ENCODE results near the gene FRMD3.

Gene FRMD3

GRCh38 chr9:83219154-83219923 is 318.9 kb downstream of the FRMD3 start:
- TF ChIP-seq, protein P1, sequence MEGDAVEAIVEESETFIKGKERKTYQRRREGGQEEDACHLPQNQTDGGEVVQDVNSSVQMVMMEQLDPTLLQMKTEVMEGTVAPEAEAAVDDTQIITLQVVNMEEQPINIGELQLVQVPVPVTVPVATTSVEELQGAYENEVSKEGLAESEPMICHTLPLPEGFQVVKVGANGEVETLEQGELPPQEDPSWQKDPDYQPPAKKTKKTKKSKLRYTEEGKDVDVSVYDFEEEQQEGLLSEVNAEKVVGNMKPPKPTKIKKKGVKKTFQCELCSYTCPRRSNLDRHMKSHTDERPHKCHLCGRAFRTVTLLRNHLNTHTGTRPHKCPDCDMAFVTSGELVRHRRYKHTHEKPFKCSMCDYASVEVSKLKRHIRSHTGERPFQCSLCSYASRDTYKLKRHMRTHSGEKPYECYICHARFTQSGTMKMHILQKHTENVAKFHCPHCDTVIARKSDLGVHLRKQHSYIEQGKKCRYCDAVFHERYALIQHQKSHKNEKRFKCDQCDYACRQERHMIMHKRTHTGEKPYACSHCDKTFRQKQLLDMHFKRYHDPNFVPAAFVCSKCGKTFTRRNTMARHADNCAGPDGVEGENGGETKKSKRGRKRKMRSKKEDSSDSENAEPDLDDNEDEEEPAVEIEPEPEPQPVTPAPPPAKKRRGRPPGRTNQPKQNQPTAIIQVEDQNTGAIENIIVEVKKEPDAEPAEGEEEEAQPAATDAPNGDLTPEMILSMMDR (IDR thresholded peaks at IDR 0.05; ENCODE audit: low read depth, low read length), result 0 out of 2 replicates have a peak, but pooled peaks have one; percentile 31
- peak overlapping the region; percentile 65 for H3K4me3 ChIP-seq (ENCODE audit: low read depth, low read length)

GRCh38 chr9:83218411-83219090 is 319.6 kb downstream of the FRMD3 start:
- no peak overlapping the region for H3K4me3 ChIP-seq (ENCODE audit: low read depth, low read length)
- TF ChIP-seq, protein P1 (IDR thresholded peaks at IDR 0.05; ENCODE audit: low read depth, low read length), result no peak

DNA sequence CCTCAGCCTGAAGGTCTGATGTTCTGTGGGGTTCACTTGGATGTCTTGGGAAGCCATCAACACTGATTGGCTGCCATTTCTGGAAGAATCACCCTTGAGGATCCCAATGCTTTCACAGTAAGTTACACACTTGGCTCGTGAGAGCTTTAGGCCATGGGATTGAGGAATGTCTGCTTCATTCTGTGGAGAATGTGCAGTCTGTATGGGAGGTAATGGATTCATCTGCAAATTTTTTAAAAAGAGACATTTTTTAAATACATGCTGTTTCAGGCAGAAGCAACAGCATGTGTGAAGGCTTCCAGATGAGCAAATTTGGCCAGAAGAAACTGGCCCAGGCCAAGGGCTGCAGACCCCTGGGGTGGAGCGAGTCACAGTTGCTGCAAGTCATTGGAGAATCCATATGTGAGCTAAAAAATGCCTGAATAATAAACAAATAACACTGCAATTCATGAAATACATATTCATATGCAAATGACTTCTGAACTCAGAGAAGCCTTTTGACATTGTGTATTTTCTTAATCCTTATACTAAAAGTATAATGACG is 328.9 kb downstream of the FRMD3 start:
- no peak overlapping the region for H3K4me3 ChIP-seq (ENCODE audit: low read depth, low read length)
- TF ChIP-seq, protein P1 (IDR thresholded peaks at IDR 0.05; ENCODE audit: low read depth, low read length), result no peak

GRCh38 chr9:83208065-83208850 is 329.9 kb downstream of the FRMD3 start:
- H3K4me3 ChIP-seq (ENCODE audit: low read depth, low read length), result no peak overlapping the region
- TF ChIP-seq, protein P1 (IDR thresholded peaks at IDR 0.05; ENCODE audit: low read depth, low read length), result no peak

DNA sequence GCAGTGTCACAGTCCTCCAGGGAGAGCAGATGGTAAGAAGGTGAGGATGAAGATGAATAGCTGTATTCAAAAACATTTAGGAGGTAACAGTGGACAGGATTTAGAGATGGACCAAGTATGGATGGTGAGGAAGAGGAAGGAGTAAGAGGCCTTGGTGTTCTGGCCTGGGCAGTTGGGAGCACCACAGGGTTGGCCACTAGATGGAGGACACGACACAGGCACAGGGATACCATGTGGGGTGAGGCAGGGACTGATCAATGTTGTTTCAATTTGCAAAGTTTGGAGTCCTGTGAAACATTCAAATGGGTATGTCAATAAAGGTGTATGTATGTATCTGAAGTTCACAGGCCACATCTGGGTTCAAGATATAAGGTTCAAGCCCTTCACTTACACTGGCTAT is 334.2 kb downstream of the FRMD3 start:
- TF ChIP-seq, protein P1 (IDR thresholded peaks at IDR 0.05; ENCODE audit: low read depth, low read length), result no peak

DNA sequence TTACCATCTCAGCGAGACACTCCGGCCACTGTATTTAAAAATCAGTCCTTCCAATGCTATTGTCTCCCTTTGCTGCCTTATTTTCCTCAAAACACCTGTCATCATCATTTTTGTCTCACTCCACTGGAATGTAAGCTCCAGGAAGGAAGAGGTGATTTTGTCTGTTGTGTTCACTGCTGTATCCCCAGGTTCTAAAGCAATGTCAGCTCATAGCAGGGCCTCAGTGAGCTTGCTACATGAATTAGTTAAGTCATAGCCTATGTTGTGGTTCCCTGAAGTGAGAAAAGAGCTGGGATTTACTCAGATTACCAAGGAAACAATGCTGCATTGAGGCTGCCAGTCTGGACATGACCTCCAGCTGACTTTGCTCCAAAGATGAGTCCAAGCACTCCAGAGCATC is 337.7 kb downstream of the FRMD3 start:
- no peak overlapping the region for H3K4me3 ChIP-seq (ENCODE audit: low read depth, low read length)
- TF ChIP-seq, protein P1 (IDR thresholded peaks at IDR 0.05; ENCODE audit: low read depth, low read length), result no peak

More for the DNA sequence above, 334.2 kb downstream of the FRMD3 start:
- no peak overlapping the region for H3K4me3 ChIP-seq (ENCODE audit: low read depth, low read length)

All from WI38 (cell line).